ENCODE measurements around the gene WDR37. TPM values are rescaled to one million over a fixed set of nuclear protein-coding genes. Genes with fewer than 3 reads are reported as not detected.
"Not testable (repeated sequence)": the region's sequence is repeated elsewhere in the genome, so short reads cannot be mapped to it uniquely, and the experiment has no call there.

Gene WDR37
- total RNA-seq, 1 experiment from 2014 or later: 13.3 TPM

- Histone ChIP-seq H3K9me2 (replicated peaks; ENCODE audit: insufficient read depth, low read length) (no peaks in the 10 kb centered on the region), H3K79me2 (ENCODE audit: low read length) (no peaks in the 10 kb centered on the region), H3K9ac (ENCODE audit: low read length) (no peak overlapping the region), H3K27me3 (ENCODE audit: low read length) (no peaks in the 10 kb centered on the region), H3K9me3 (ENCODE audit: low read length) (no peaks in the 10 kb centered on the region), H2AFZ (ENCODE audit: low read length) (no peak overlapping the region), H3K4me3 (ENCODE audit: low read length) (no peak overlapping the region), H3K4me1 (ENCODE audit: low read length) (no peaks in the 10 kb centered on the region), H3K27ac (ENCODE audit: low read length) (no peak overlapping the region), H4K20me1 (ENCODE audit: insufficient read depth, low read depth, low read length) (no peaks in the 10 kb centered on the region), H3K4me2 (ENCODE audit: low read depth, low read length, poor library complexity, severe bottlenecking) (no peak overlapping the region), H3K36me3 (ENCODE audit: insufficient read depth, low read length) (0 out of 2 replicates have a peak, but pooled peaks cover 1% of the 10 kb centered on the region)
- DNase-seq: no peak
Observed at GRCh38 chr10:1116696-1117280, 60.6 kb downstream of the WDR37 start.

DNA sequence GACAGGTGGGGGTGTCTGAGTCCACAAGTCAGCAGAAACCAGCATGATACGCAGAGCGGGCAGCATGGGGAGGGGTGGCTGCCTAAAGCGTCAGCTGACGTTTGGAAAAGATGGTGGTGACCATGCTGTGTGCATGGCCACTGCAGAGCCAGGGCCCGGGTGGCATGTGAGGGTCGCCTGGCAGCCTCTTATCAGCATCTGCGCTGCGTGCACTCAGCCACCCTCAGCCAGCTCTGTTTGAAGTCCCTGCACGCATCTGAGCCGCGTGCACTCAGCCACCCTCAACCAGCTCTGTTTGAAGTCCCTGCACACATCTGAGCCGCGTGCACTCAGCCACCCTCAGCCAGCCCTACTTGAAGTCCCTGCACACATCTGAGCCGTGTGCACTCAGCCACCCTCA, 61.5 kb downstream of the WDR37 start:
- no peak overlapping the region for H3K27ac ChIP-seq (ENCODE audit: low read length)
- no peaks in the 10 kb centered on the region for H3K9me3 ChIP-seq (ENCODE audit: low read length)
- H2AFZ ChIP-seq (ENCODE audit: low read length): no peak overlapping the region
- H4K20me1 ChIP-seq (ENCODE audit: insufficient read depth, low read depth, low read length): no peaks in the 10 kb centered on the region
- no peaks in the 10 kb centered on the region for H3K4me1 ChIP-seq (ENCODE audit: low read length)
- no peak overlapping the region for H3K4me2 ChIP-seq (ENCODE audit: low read depth, low read length, poor library complexity, severe bottlenecking)
- no peak overlapping the region for H3K4me3 ChIP-seq (ENCODE audit: low read length)
- no peaks in the 10 kb centered on the region for H3K79me2 ChIP-seq (ENCODE audit: low read length)
- peaks cover 6% of the 10 kb centered on the region; the same call in 1 of the 2 replicates for H3K36me3 ChIP-seq (ENCODE audit: insufficient read depth, low read length)
- no peak for DNase-seq
- no peak overlapping the region for H3K9ac ChIP-seq (ENCODE audit: low read length)
- H3K27me3 ChIP-seq (ENCODE audit: low read length): no peaks in the 10 kb centered on the region
- H3K9me2 ChIP-seq (replicated peaks; ENCODE audit: insufficient read depth, low read length): no peaks in the 10 kb centered on the region

DNA sequence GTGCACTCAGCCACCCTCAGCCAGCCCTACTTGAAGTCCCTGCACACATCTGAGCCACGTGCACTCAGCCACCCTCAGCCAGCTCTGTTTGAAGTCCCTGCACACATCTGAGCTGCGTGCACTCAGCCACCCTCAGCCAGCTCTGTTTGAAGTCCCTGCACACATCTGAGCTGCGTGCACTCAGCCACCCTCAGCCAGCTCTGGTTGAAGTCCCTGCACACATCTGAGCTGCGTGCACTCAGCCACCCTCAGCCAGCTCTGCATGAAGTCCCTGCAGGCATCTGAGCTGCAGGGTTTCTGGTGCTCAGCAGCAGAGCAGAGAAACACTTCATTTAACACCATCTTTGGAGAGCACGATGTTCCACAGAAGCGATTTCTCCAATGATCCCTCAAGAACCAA, 62.1 kb downstream of the WDR37 start:
- not testable (repeated sequence) for H2AFZ ChIP-seq (ENCODE audit: low read length); H3K9me3 ChIP-seq (ENCODE audit: low read length); H4K20me1 ChIP-seq (ENCODE audit: insufficient read depth, low read depth, low read length); DNase-seq; H3K36me3 ChIP-seq (ENCODE audit: insufficient read depth, low read length); H3K4me3 ChIP-seq (ENCODE audit: low read length); H3K9me2 ChIP-seq (replicated peaks; ENCODE audit: insufficient read depth, low read length); H3K79me2 ChIP-seq (ENCODE audit: low read length); H3K4me2 ChIP-seq (ENCODE audit: low read depth, low read length, poor library complexity, severe bottlenecking); H3K27ac ChIP-seq (ENCODE audit: low read length); H3K27me3 ChIP-seq (ENCODE audit: low read length); H3K9ac ChIP-seq (ENCODE audit: low read length); H3K4me1 ChIP-seq (ENCODE audit: low read length)

- no peaks in the 10 kb centered on the region for H3K9me3 ChIP-seq (ENCODE audit: low read length)
- peaks cover 7% of the 10 kb centered on the region; the same call in 1 of the 2 replicates for H3K36me3 ChIP-seq (ENCODE audit: insufficient read depth, low read length)
- H3K9ac ChIP-seq (ENCODE audit: low read length): no peak overlapping the region
- H3K27ac ChIP-seq (ENCODE audit: low read length): no peak overlapping the region
- no peak overlapping the region for H2AFZ ChIP-seq (ENCODE audit: low read length)
- H3K79me2 ChIP-seq (ENCODE audit: low read length): peaks cover 4% of the 10 kb centered on the region; the same call in 1 of the 2 replicates
- H3K4me3 ChIP-seq (ENCODE audit: low read length): no peak overlapping the region
- H4K20me1 ChIP-seq (ENCODE audit: insufficient read depth, low read depth, low read length): no peaks in the 10 kb centered on the region; the same call in 1 of the 2 replicates
- H3K9me2 ChIP-seq (replicated peaks; ENCODE audit: insufficient read depth, low read length): no peaks in the 10 kb centered on the region
- H3K4me2 ChIP-seq (ENCODE audit: low read depth, low read length, poor library complexity, severe bottlenecking): no peak overlapping the region
- H3K27me3 ChIP-seq (ENCODE audit: low read length): no peaks in the 10 kb centered on the region
- peaks cover 3% of the 10 kb centered on the region; the same call in 1 of the 2 replicates for H3K4me1 ChIP-seq (ENCODE audit: low read length)
- no peak for DNase-seq
Observed at GRCh38 chr10:1119027-1119426, 62.8 kb downstream of the WDR37 start.

- Histone ChIP-seq H3K27ac (ENCODE audit: low read length) (no peak overlapping the region), H3K9me2 (replicated peaks; ENCODE audit: insufficient read depth, low read length) (no peaks in the 10 kb centered on the region), H3K9ac (ENCODE audit: low read length) (no peak overlapping the region), H3K27me3 (ENCODE audit: low read length) (no peaks in the 10 kb centered on the region), H3K79me2 (ENCODE audit: low read length) (peaks cover 4% of the 10 kb centered on the region; the same call in 1 of the 2 replicates), H3K4me3 (ENCODE audit: low read length) (no peak overlapping the region), H3K4me2 (ENCODE audit: low read depth, low read length, poor library complexity, severe bottlenecking) (no peak overlapping the region), H2AFZ (ENCODE audit: low read length) (no peak overlapping the region), H3K36me3 (ENCODE audit: insufficient read depth, low read length) (peaks cover 7% of the 10 kb centered on the region; the same call in 1 of the 2 replicates), H4K20me1 (ENCODE audit: insufficient read depth, low read depth, low read length) (no peaks in the 10 kb centered on the region; the same call in 1 of the 2 replicates), H3K9me3 (ENCODE audit: low read length) (no peaks in the 10 kb centered on the region), H3K4me1 (ENCODE audit: low read length) (peaks cover 3% of the 10 kb centered on the region; the same call in 1 of the 2 replicates)
- no peak for DNase-seq
Observed at GRCh38 chr10:1119501-1119900, 63.3 kb downstream of the WDR37 start.

- Histone ChIP-seq H4K20me1 (ENCODE audit: insufficient read depth, low read depth, low read length) (no peaks in the 10 kb centered on the region; the same call in 1 of the 2 replicates), H3K9ac (ENCODE audit: low read length) (no peak overlapping the region)
Observed at GRCh38 chr10:1120306-1120705, 64.1 kb downstream of the WDR37 start.

DNA sequence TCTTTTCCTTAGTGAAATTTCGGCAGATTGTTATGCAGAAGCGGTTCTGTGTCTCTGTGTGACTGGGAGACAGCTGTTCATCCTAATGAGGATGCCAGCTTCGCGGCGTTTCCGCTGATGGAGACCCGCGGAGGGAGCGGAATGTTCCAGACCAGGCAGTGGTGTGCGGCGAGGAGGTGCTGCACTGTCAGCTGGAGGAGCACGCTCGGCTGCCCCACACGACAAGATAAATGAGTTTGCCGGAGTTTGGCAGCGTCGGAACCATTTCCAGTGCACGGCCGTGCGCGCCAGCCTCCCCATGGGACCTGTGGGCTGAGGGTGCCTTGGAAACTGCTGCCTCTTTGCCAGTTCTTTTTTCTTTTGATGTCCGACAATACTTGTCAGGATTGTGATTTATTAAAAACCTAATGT, 64.6 kb downstream of the WDR37 start:
- no peak overlapping the region for H3K27ac ChIP-seq (ENCODE audit: low read length)
- H4K20me1 ChIP-seq (ENCODE audit: insufficient read depth, low read depth, low read length): no peaks in the 10 kb centered on the region; the same call in 1 of the 2 replicates
- no peaks in the 10 kb centered on the region for H3K9me3 ChIP-seq (ENCODE audit: low read length)
- peaks cover 7% of the 10 kb centered on the region; the same call in 1 of the 2 replicates for H3K36me3 ChIP-seq (ENCODE audit: insufficient read depth, low read length)
- H2AFZ ChIP-seq (ENCODE audit: low read length): no peak overlapping the region
- H3K4me1 ChIP-seq (ENCODE audit: low read length): peaks cover 3% of the 10 kb centered on the region; the same call in 1 of the 2 replicates
- no peaks in the 10 kb centered on the region for H3K27me3 ChIP-seq (ENCODE audit: low read length)
- no peak overlapping the region for H3K4me3 ChIP-seq (ENCODE audit: low read length)
- H3K9me2 ChIP-seq (replicated peaks; ENCODE audit: insufficient read depth, low read length): no peaks in the 10 kb centered on the region
- no peak for DNase-seq
- no peak overlapping the region for H3K4me2 ChIP-seq (ENCODE audit: low read depth, low read length, poor library complexity, severe bottlenecking)
- H3K9ac ChIP-seq (ENCODE audit: low read length): no peak overlapping the region
- peaks cover 4% of the 10 kb centered on the region; the same call in 1 of the 2 replicates for H3K79me2 ChIP-seq (ENCODE audit: low read length)

More at GRCh38 chr10:1120306-1120705, 64.1 kb downstream of the WDR37 start:
- Histone ChIP-seq H3K79me2 (ENCODE audit: low read length) (peaks cover 4% of the 10 kb centered on the region; the same call in 1 of the 2 replicates), H3K9me3 (ENCODE audit: low read length) (no peaks in the 10 kb centered on the region), H3K4me3 (ENCODE audit: low read length) (no peak overlapping the region), H3K4me1 (ENCODE audit: low read length) (peaks cover 3% of the 10 kb centered on the region; the same call in 1 of the 2 replicates), H3K27ac (ENCODE audit: low read length) (no peak overlapping the region), H3K27me3 (ENCODE audit: low read length) (no peaks in the 10 kb centered on the region), H2AFZ (ENCODE audit: low read length) (no peak overlapping the region), H3K4me2 (ENCODE audit: low read depth, low read length, poor library complexity, severe bottlenecking) (no peak overlapping the region), H3K9me2 (replicated peaks; ENCODE audit: insufficient read depth, low read length) (no peaks in the 10 kb centered on the region), H3K36me3 (ENCODE audit: insufficient read depth, low read length) (peaks cover 7% of the 10 kb centered on the region; the same call in 1 of the 2 replicates)
- DNase-seq: no peak

DNA sequence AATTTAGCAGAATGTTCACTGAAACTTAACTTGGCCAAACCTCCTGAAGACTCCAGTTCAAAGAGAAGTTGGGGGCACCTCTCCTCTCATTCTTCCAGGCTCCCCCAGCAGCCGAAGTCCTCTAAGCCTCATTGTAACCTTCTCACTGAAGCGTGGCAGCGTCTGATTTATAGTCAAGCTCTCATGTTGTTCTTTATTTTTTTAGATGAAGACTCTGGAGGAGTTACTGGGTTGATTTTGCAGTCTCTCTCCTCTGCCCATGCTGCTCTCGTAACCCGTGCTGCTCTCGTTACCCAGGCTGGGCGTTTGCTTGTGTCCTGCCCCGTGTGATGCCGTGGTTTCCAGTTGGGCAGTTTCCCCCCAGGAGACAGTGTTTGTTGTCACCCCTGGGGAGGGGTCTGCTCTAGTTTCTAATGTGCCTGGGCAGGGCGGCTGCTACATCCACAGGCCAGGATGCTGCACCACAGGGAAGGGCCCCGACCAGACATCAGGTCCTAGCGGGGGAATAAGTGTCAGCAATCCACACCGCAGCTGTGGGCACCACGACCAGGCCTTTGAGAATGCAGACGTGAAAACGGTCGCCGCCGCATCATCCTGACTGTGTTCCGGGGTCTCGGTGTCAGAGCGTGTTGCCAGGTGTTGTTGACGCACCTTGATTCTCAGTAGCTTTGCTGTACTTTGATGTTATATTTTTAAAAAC, 65.2 kb downstream of the WDR37 start:
- Histone ChIP-seq H3K9ac (ENCODE audit: low read length) (no peak overlapping the region), H3K4me3 (ENCODE audit: low read length) (no peak overlapping the region), H3K79me2 (ENCODE audit: low read length) (peaks cover 4% of the 10 kb centered on the region; the same call in 1 of the 2 replicates), H3K9me3 (ENCODE audit: low read length) (no peaks in the 10 kb centered on the region), H3K27ac (ENCODE audit: low read length) (no peak overlapping the region), H3K4me1 (ENCODE audit: low read length) (peaks cover 3% of the 10 kb centered on the region; the same call in 1 of the 2 replicates), H3K9me2 (replicated peaks; ENCODE audit: insufficient read depth, low read length) (no peaks in the 10 kb centered on the region), H4K20me1 (ENCODE audit: insufficient read depth, low read depth, low read length) (no peaks in the 10 kb centered on the region; the same call in 1 of the 2 replicates), H2AFZ (ENCODE audit: low read length) (no peak overlapping the region), H3K27me3 (ENCODE audit: low read length) (no peaks in the 10 kb centered on the region), H3K4me2 (ENCODE audit: low read depth, low read length, poor library complexity, severe bottlenecking) (no peak overlapping the region), H3K36me3 (ENCODE audit: insufficient read depth, low read length) (peaks cover 7% of the 10 kb centered on the region; the same call in 1 of the 2 replicates)
- no peak for DNase-seq
